HUES48 (cell line): Measurements from ENCODE around the gene LRP4.

Experiments used
- H3K27ac ChIP-seq: one replicate; pipeline ENCODE4 v1.7.0; 2013; ENCODE audit warnings: low read depth, low read length, inconsistent platforms
- H3K27me3 ChIP-seq: 2 replicates; pipeline ENCODE4 v1.6.1; 2013; ENCODE audit warnings: mild to moderate bottlenecking, low read length; ENCODE audit not compliant: control insufficient read depth, insufficient read depth
- H3K36me3 ChIP-seq: 2 replicates; pipeline ENCODE4 v1.6.1; 2013; ENCODE audit warnings: low read length; ENCODE audit not compliant: control insufficient read depth, insufficient read depth
- H3K4me1 ChIP-seq: 2 replicates; pipeline ENCODE4 v1.6.1; 2013; ENCODE audit warnings: mild to moderate bottlenecking, low read length; ENCODE audit not compliant: control insufficient read depth, insufficient read depth
- H3K4me3 ChIP-seq: 2 replicates; pipeline ENCODE4 v1.5.1; 2013; ENCODE audit warnings: mild to moderate bottlenecking, low read depth, low read length
- H3K9ac ChIP-seq: 2 replicates; pipeline ENCODE4 v1.6.1; 2013; ENCODE audit warnings: mild to moderate bottlenecking, low read depth, low read length, moderate library complexity
- H3K9me3 ChIP-seq: 2 replicates; pipeline ENCODE4 v1.6.1; 2013; ENCODE audit warnings: low read length; ENCODE audit not compliant: control insufficient read depth, insufficient read depth

The LRP4 gene

DNA sequence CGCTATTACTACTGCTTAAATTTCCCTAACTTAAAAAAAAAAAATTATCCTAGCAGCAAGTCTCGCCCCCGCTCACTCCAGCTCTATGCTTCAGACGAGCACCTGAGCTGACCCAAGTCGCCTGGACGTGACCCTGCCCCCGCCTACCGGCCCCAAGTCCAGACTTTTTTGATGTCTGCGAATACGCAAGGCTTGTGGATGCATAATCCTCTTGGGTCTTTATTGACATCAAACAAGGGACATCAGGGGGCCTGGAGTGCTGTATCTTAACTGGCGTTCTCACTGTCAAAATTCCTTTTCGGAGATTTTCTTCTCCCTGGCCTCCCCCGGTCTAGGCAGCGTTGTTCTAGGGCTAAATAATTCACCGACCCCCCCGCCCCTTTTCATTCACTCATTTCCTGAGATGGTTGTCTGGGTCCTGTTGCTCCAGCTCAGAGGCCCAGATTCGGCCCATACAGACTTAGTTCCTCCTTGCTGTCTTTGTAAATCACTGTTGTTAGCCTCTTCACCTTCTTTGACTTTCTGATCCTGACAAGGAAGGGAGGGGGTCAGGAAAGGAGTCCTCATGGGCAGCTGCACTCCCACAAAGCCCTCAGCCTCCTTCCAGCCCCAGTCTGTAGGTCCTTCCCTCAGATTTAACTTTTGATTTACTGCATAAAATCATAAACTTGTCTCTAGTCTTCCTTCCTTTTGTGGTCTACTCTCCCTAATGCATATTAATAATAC is 601 bp upstream of the LRP4 start:
- H3K9ac ChIP-seq = no peak overlapping the region
- peaks cover 26% of the 10 kb centered on the region for H3K27me3 ChIP-seq
- peak overlapping the region; percentile 59 for H3K4me3 ChIP-seq
- H3K27ac ChIP-seq = peak overlapping the region; percentile 62
- no peaks in the 10 kb centered on the region; the same call in 1 of the 2 replicates for H3K36me3 ChIP-seq
- no peaks in the 10 kb centered on the region for H3K9me3 ChIP-seq
- H3K4me1 ChIP-seq = peaks cover 21% of the 10 kb centered on the region

DNA sequence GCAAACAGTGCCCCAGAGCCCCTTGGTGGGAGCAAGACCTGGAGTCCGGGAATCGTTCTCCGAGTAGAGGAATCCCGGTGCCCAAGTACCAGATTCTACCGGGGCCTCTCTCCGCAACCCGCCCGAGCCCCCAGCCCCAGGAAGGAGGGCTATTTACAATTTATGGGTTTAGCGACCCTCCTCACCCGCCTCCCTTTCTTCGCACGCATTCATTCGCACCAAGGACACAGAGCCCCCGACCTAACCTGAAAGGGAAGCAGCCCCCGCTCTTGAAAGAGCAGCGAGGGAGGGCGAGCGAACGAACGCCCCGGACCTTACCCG is 628 bp downstream of the LRP4 start:
- Histone ChIP-seq H3K36me3 (no peaks in the 10 kb centered on the region; the same call in 1 of the 2 replicates), H3K4me3 (peak overlapping the region; percentile 59), H3K27me3 (peaks cover 26% of the 10 kb centered on the region), H3K9me3 (no peaks in the 10 kb centered on the region), H3K4me1 (peaks cover 32% of the 10 kb centered on the region), H3K9ac (no peak overlapping the region; the same call in 1 of the 2 replicates), H3K27ac (no peak overlapping the region)

DNA sequence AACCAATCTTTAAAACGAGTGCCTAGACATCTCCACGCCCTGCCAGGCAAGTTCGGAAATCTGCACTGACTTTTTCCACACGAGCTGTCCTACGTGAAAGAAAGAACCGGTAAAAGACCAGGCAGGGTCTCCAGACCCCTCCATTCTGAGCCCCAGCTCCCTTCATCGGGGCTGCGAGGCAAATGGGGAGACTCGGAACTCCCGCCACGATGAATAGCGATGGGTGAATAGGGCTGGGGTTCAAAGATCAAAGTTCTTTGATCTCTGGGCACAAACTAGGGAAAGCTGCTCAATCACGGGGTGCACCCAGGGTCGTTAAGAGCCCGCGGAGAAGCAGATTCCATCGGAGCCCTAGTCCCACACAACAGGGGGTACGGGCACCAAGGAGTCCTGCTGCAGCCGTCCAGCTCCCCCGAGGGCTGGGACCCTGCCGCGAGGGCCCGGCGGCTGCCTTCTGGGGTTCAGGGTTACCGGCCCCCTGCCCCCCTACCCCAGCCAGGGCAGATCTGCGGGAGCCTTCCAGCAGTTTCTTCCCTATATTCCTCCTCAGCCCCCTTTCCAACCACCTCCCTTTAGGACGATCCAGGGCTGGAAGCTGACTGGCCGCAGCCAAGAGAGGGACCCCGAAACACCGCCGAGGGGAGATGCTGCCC is 1.1 kb downstream of the LRP4 start:
- Histone ChIP-seq H3K36me3 (no peaks in the 10 kb centered on the region; the same call in 1 of the 2 replicates), H3K9ac (no peak overlapping the region), H3K27ac (peak overlapping the region; percentile 57), H3K27me3 (peaks cover 26% of the 10 kb centered on the region), H3K9me3 (no peaks in the 10 kb centered on the region), H3K4me1 (peaks cover 34% of the 10 kb centered on the region), H3K4me3 (peak overlapping the region; percentile 59)

DNA sequence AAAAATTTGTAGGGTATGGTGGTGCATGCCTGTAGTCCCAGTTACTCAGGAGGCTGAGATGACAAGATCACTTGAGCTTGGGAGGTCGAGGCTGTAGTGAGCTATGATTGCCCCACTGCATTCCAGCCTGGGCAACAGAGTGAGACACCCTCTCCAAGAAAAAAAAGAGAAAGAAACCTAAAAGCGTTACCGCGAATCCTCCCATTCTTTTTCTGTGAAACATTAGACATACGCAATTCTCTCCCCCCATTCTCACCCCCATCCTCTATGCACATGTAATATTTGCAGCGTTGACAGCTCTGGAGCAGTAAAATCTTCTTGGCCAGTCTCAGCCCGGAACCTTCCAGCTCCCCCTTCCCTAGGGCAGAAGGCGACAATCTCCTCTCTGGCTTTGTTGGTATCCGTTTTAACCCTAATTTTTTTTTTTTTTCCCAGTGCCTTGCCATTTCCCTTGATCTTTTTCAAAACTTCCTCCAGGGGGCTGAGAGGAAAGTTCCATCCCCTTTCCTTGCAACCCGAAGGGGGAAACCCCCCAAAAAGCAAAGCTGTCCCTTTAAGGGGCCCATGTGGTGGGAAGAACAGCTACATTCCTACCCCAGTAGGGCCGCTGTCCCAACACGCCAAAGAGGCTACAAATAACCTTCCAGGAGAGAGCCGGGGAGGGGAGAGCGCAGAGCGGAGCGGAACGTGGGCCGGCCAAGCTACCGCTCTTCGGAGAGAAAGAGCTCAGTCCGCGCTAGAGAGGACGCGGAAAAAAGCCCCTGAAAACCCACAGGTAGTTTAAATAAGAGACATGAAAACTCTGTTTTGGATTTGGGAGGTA is 1.9 kb downstream of the LRP4 start:
- Histone ChIP-seq H3K36me3 (no peaks in the 10 kb centered on the region; the same call in 1 of the 2 replicates), H3K4me3 (peak overlapping the region; percentile 59), H3K27me3 (peaks cover 26% of the 10 kb centered on the region), H3K27ac (peak overlapping the region; percentile 57), H3K4me1 (peaks cover 39% of the 10 kb centered on the region), H3K9me3 (no peaks in the 10 kb centered on the region), H3K9ac (no peak overlapping the region)

DNA sequence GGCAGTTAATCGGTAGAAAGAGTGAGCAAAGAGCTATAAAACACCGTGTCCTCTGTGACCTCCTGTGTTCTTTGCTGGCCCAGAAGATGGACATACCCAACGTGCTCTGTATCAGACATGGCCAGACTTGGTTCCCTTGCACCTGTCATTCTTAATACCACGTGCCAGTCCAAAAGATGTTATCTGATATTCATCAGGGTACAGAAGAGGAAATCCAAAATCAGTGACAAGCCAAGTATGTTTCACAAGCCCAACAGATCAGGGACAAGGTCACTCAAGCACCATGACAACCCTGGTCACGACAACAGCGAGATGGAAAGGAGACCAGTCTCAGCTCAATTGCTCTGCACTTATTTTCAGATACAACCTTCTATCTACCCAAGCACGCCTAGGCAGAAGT is 3.4 kb downstream of the LRP4 start:
- Histone ChIP-seq H3K27ac (no peak overlapping the region), H3K9me3 (no peaks in the 10 kb centered on the region), H3K4me3 (no peak overlapping the region), H3K9ac (no peak overlapping the region), H3K4me1 (peaks cover 42% of the 10 kb centered on the region), H3K27me3 (peaks cover 26% of the 10 kb centered on the region), H3K36me3 (no peaks in the 10 kb centered on the region; the same call in 1 of the 2 replicates)

DNA sequence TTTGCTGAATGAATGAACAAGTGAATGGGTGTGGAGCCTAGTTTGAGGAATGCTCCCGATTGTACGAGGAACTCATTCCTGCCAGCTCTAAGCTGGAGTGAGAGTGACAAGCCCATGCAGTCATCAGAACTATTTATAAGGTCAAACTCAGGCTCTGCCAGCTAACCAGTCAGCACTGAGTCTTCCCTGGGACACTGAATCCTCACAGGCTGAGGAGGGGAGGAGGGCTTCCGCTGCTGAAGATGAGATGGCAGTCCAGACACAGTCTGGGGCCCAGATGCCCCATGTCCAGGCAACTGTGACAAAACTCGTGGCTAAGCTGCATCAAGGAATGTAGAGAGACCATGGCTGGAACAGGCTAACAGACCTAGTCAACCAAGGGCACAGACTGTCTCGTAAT is 4.0 kb downstream of the LRP4 start:
- H3K9me3 ChIP-seq = no peaks in the 10 kb centered on the region
- H3K27ac ChIP-seq = no peak overlapping the region
- H3K9ac ChIP-seq = no peak overlapping the region
- no peak overlapping the region for H3K4me3 ChIP-seq
- H3K4me1 ChIP-seq = peaks cover 42% of the 10 kb centered on the region
- H3K36me3 ChIP-seq = no peaks in the 10 kb centered on the region; the same call in 1 of the 2 replicates
- H3K27me3 ChIP-seq = peaks cover 26% of the 10 kb centered on the region

DNA sequence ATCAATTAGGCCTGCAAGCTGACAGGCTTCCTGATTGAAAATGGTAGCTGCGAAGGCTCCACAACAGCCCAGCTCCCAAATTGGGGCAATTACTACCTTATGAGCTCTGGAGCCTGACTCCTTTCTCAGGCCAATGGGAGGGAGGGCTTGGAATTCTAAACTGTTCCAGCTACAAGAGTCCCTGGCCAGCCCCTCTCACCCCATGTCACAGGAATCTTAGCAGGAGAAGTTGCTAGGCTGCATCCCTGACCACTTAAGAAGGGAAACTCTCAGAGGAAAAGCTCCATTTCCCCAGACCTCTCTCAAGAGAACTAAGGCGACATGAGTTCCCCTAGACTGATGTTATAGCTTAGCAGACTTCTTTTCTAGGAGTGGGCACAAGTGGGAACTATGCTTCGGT is 4.9 kb downstream of the LRP4 start:
- no peaks in the 10 kb centered on the region for H3K9me3 ChIP-seq
- H3K4me3 ChIP-seq = peak overlapping the region; percentile 57
- H3K27me3 ChIP-seq = peaks cover 26% of the 10 kb centered on the region
- peaks cover 40% of the 10 kb centered on the region for H3K4me1 ChIP-seq
- no peaks in the 10 kb centered on the region; the same call in 1 of the 2 replicates for H3K36me3 ChIP-seq
- H3K9ac ChIP-seq = 0 out of 2 replicates have a peak overlapping the region, but pooled peaks have one; percentile 25
- H3K27ac ChIP-seq = peak overlapping the region; percentile 90

DNA sequence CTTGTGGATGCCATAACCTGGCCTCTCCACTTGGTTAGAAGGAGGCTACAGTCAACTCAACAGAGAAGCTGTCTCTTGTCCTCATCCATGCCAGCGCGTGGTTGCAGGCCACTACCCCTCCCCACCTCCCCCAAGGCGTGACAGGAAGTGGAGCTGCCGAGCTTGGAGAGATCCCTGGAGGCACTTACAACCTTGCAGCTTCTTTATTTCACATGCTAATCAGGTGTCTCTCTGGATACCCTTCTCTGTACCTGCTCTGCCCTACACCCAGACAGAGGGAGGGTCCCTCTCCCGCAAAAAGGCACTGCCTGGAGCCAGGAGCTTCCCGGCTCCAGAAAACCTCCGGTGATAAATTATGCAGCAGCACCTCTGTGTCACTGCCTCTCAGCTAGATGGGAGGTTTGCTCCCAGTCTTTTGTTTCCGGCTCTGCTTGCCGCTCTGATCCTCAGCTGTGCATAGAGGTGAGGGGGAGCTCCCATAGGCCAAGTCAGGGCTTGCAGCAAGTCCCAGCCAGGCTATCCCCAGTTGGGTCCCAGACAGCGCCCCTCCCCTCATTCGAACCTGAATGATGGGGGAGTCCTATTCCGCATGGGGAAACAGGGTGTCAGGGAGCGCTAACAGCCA is 5.7 kb downstream of the LRP4 start:
- 0 out of 2 replicates have a peak overlapping the region, but pooled peaks have one; percentile 25 for H3K9ac ChIP-seq
- H3K27me3 ChIP-seq = peaks cover 24% of the 10 kb centered on the region
- H3K4me3 ChIP-seq = peak overlapping the region; percentile 57
- H3K4me1 ChIP-seq = peaks cover 43% of the 10 kb centered on the region
- no peaks in the 10 kb centered on the region; the same call in 1 of the 2 replicates for H3K36me3 ChIP-seq
- H3K9me3 ChIP-seq = no peaks in the 10 kb centered on the region
- peak overlapping the region; percentile 90 for H3K27ac ChIP-seq

DNA sequence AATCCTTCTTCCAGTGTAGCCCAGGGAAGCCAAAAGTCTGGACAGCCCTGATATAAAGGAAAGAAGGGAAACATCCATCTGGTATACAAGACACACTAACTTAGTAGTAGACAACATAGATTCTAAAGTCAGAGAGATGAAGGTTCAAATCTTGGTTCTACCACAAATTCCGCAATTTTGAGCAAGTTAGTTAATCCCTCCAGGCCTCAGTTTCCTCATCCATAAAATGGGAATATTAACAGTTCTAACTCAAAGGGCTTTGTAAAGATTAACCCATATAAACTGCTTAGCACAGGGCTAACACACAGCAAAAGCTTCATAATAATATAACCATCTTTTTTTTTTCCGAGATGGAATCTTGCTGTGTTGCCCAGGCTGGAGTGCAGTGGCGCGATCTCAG is 10.7 kb downstream of the LRP4 start:
- Histone ChIP-seq H3K27ac (no peak overlapping the region), H3K27me3 (no peaks in the 10 kb centered on the region), H3K9me3 (no peaks in the 10 kb centered on the region), H3K4me3 (no peak overlapping the region), H3K36me3 (no peaks in the 10 kb centered on the region), H3K4me1 (peaks cover 42% of the 10 kb centered on the region), H3K9ac (no peak overlapping the region)

DNA sequence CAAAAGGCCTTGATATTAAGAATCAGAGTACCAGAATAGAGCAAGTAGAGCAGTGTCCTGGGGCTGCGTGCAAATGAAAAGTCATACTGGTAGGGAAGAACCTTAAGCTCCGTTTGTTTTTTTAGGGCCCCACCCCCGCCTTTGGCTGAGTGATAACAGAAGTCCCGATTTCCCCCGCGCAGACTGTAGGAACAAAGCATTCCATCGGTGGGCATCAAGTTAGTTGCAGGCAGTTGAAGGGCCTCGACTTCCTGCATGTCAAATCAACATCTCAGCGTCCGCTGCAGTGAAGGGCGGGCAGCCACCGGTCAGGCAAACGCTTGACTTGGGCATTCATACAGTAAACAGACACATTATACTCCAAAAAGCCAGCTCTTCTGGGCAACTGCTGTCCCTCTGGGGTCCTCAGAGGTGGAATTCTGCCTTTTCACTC is 11.7 kb downstream of the LRP4 start:
- Histone ChIP-seq H3K27ac (peak overlapping the region; percentile 80), H3K9ac (peak overlapping the region; percentile 7; the same call in 1 of the 2 replicates), H3K4me3 (no peak overlapping the region)

More for the DNA sequence above, 11.7 kb downstream of the LRP4 start:
- Histone ChIP-seq H3K36me3 (no peaks in the 10 kb centered on the region), H3K4me1 (peaks cover 37% of the 10 kb centered on the region), H3K9me3 (no peaks in the 10 kb centered on the region), H3K27me3 (no peaks in the 10 kb centered on the region)
